Duodenal mucosa (tissue), 2 donors: ENCODE measurements around the gene MSH2.

Experiments used
- H3K27ac ChIP-seq: one replicate; pipeline ENCODE4 v1.7.0; 2013; ENCODE audit warnings: low read depth, low read length
- H3K27me3 ChIP-seq, 2 donors: one replicate each; pipeline ENCODE4 v1.7.0; 2013; ENCODE audit warnings: low read length in 2 of 2, control low read depth in 1 of 2; ENCODE audit not compliant: insufficient read depth in 2 of 2, control insufficient read depth in 1 of 2
- H3K36me3 ChIP-seq, 2 donors: one replicate each; pipeline ENCODE4 v1.7.0; 2013; ENCODE audit warnings: low read length in 2 of 2, control low read depth in 1 of 2; ENCODE audit not compliant: insufficient read depth in 2 of 2, control insufficient read depth in 1 of 2
- H3K4me1 ChIP-seq, 2 donors: one replicate each; pipeline ENCODE4 v1.7.0; 2013; ENCODE audit warnings: low read length in 2 of 2, control low read depth in 1 of 2; ENCODE audit not compliant: insufficient read depth in 2 of 2, control insufficient read depth in 1 of 2
- H3K4me3 ChIP-seq, 2 donors: one replicate each; pipeline ENCODE4 v1.7.0; 2013; ENCODE audit warnings: low read length in 2 of 2, low read depth in 1 of 2
- H3K9ac ChIP-seq, 2 donors: one replicate each; pipeline ENCODE4 v1.7.0; 2013; ENCODE audit warnings: low read length in 2 of 2, low read depth in 1 of 2
- H3K9me3 ChIP-seq, 2 donors: one replicate each; pipeline ENCODE4 v1.7.0; 2013; ENCODE audit warnings: low read length in 2 of 2, control low read depth in 1 of 2; ENCODE audit not compliant: control insufficient read depth in 1 of 2

Gene MSH2

GRCh38 chr2:47513981-47514520 is 111.1 kb downstream of the MSH2 start:
- Histone ChIP-seq H3K9ac (no peak overlapping the region), H3K36me3 (no peaks in the 10 kb centered on the region), H3K4me3 (no peak overlapping the region), H3K4me1 (no peaks in the 10 kb centered on the region), H3K9me3 (no peaks in the 10 kb centered on the region), H3K27me3 (peaks cover 0 to 2% of the 10 kb centered on the region in 2 donors), H3K27ac (no peak overlapping the region)

GRCh38 chr2:47516360-47517104 is 113.6 kb downstream of the MSH2 start:
- no peak overlapping the region for H3K9ac ChIP-seq
- H3K4me3 ChIP-seq = no peak overlapping the region
- H3K9me3 ChIP-seq = no peaks in the 10 kb centered on the region
- H3K27me3 ChIP-seq = peaks cover 0 to 4% of the 10 kb centered on the region in 2 donors
- H3K27ac ChIP-seq = no peak overlapping the region
- H3K4me1 ChIP-seq = peaks cover 4 to 9% of the 10 kb centered on the region in 2 donors
- no peaks in the 10 kb centered on the region for H3K36me3 ChIP-seq

DNA sequence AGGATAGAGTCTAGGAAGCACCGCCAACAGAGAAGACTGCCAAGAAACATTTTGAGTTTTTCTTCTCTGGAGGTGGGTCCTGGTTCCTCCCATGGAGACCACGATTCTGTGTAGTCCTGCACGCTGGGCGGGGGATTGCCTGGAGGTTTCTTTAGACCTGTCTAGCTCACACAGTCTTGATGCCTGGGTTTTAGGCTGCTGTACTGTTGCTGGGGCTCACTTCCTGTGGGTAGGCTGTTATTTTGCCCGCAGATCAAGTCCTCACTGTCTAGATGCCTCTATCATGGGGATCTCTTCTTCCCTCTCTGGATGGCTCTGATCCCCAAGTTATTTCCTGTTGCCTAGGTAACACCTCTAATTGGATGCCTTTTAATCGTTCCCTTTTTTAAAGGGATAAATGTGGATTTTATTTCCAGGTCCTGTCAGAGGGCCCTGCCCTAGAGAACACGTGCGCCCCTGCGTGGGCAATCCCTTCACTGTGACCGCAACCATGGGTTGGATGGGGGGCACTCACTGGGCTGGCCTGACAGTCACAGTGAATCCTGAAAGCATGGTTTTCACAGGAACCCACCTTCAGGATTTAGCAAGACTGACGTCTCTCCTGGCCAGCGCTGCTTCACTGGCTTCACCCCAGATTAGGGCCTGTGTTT is 115.7 kb downstream of the MSH2 start:
- H3K9ac ChIP-seq = no peak overlapping the region
- no peaks in the 10 kb centered on the region for H3K9me3 ChIP-seq
- H3K4me1 ChIP-seq = peaks cover 4 to 9% of the 10 kb centered on the region in 2 donors
- H3K27me3 ChIP-seq = peaks cover 0 to 4% of the 10 kb centered on the region in 2 donors
- no peaks in the 10 kb centered on the region for H3K36me3 ChIP-seq
- no peak overlapping the region for H3K27ac ChIP-seq
- H3K4me3 ChIP-seq = no peak overlapping the region

DNA sequence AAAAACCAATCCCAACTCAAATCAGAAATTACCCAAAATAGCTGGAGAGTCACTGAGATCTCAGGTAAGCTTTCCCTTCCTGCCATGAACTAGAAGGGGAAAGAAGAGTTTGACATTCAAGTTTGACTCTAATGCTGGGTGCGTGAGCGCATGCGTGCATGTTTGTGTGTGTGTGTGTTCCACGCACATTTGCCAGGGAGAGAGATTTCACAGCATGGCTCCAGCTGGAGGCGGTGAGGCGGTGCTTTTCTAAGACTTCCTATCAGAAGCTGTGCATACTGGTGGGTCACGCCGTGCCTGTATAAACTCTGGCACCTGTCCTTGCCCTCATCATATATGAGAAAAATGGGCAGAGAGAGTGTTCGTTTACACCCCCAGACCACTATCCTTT is 116.2 kb downstream of the MSH2 start:
- Histone ChIP-seq H3K9ac (no peak overlapping the region), H3K27ac (no peak overlapping the region), H3K9me3 (no peaks in the 10 kb centered on the region), H3K27me3 (peaks cover 0 to 4% of the 10 kb centered on the region in 2 donors), H3K36me3 (no peaks in the 10 kb centered on the region), H3K4me1 (peaks cover 4 to 9% of the 10 kb centered on the region in 2 donors), H3K4me3 (no peak overlapping the region)

DNA sequence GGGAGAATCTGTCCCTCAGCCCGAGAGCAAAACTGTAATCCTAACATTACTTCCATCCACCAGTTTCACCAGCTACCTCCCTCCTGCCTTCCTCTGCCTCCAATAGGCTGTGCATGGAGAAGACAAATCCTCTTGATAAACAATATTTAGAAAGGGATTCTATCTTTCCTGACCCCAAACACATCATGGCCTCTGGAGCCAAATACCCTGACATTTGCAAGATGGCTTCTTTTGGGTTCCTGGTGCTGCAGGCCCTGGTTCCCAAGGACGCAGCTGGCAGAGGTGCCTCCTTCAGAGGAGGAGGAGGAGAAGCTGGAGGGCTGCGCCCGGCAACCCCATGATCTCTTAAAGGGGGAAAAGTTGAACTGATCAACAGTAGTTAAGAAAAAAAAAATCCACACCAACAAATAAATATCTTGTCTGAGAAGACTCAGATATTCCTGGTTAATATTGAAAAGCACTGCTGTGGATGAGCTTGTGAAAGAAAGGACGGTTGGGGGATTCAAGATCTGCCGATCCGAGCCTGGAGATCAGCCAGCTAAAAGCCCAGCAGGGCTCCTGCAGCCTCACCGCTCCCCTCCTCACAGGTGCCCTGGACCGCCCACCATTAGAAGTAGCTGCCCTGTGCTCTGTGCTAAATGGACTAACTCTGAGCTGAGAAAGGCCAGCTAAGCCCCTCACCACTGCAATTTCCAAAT is 116.8 kb downstream of the MSH2 start:
- Histone ChIP-seq H3K36me3 (no peaks in the 10 kb centered on the region), H3K9me3 (no peaks in the 10 kb centered on the region), H3K9ac (no peak overlapping the region), H3K4me1 (peaks cover 4 to 9% of the 10 kb centered on the region in 2 donors), H3K4me3 (no peak overlapping the region), H3K27ac (no peak overlapping the region), H3K27me3 (peaks cover 0 to 4% of the 10 kb centered on the region in 2 donors)

GRCh38 chr2:47520302-47520630 is 117.3 kb downstream of the MSH2 start:
- H3K27me3 ChIP-seq = peaks cover 0 to 4% of the 10 kb centered on the region in 2 donors
- peak overlapping the region; percentile 46 to 76 for H3K4me3 ChIP-seq
- no peak overlapping the region for H3K9ac ChIP-seq
- H3K36me3 ChIP-seq = no peaks in the 10 kb centered on the region
- no peaks in the 10 kb centered on the region for H3K9me3 ChIP-seq
- H3K27ac ChIP-seq = no peak overlapping the region
- peaks cover 4 to 9% of the 10 kb centered on the region in 2 donors for H3K4me1 ChIP-seq

DNA sequence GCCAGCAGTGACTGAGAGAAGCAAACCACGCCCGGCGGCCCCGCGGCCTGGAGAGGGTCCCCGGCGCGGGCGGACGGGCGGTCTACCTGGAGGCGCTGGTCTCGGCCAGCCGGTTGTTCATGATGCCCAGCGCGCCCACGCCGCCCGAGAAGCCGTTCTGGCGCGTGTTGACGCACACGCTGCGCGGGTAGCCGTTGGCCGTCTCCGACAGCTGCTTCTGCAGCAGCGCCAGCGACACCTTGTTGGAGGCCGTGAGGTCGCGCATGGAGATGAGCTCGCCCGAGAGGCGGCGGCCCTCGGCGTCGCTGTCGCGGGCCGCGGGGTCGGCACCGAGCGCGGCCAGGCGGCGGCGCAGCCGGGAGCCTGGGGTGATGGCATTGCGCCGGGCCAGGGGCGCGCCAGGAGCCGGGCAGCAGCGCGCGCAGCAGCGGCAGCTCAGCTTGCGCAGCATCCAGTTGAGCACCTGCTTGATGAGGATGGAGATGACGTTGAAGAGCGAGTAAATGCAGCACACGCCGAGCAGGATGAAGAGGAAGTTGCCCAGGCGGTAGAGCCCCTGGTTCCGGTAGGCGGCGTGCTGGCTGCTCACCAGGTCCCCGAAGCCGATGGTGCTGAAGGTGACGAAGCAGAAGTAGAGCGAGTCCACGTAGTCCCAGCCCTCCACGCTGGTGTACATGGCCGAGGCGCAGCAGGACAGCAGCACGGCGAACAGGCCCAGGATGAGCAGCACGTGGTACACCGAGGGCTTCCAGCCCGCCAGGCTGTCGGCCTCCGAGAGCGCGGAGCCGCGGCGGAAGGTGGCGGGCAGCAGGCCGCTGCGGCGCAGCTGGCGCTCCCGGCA is 118.1 kb downstream of the MSH2 start:
- H3K9ac ChIP-seq = no peak overlapping the region
- H3K27ac ChIP-seq = no peak overlapping the region
- H3K4me3 ChIP-seq = peak overlapping the region; percentile 62 to 76
- H3K27me3 ChIP-seq = peaks cover 0 to 4% of the 10 kb centered on the region in 2 donors
- H3K4me1 ChIP-seq = peaks cover 4 to 9% of the 10 kb centered on the region in 2 donors
- no peaks in the 10 kb centered on the region for H3K36me3 ChIP-seq
- H3K9me3 ChIP-seq = no peaks in the 10 kb centered on the region

DNA sequence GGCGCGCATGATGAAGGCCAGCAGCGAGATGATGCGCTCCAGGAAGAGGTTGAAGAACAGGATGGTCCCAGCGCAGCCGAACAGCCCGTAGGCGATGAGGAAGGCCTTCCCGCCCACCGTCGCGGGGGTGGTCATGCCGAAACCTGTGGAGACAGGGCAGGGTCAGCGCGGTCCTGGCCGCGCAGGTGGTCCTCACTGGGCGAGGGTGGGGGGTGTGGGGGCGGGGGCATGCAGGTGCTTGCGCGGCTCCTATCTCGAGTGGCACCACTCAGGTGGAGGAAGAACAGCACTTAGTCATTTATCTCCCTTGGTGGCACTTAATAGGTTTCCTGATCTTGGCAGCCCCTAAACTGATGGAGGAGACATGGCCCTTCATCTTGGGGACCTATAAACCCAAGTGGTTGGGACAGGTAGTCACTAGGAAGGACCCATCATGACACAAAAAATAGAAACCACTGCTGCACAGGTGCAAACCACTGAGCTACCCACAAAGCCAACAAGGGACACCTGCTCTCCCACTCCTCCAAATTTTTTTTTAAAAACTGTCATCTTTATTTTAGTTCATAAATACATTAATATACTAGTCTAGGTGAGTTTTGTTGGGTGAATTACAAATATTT is 118.8 kb downstream of the MSH2 start:
- Histone ChIP-seq H3K27me3 (peaks cover 0 to 4% of the 10 kb centered on the region in 2 donors), H3K27ac (no peak overlapping the region), H3K4me1 (peaks cover 4 to 9% of the 10 kb centered on the region in 2 donors), H3K4me3 (peak overlapping the region; percentile 62 to 76), H3K9ac (no peak overlapping the region), H3K9me3 (no peaks in the 10 kb centered on the region), H3K36me3 (no peaks in the 10 kb centered on the region)

- Histone ChIP-seq H3K27me3 (no peaks in the 10 kb centered on the region), H3K9me3 (no peaks in the 10 kb centered on the region), H3K4me1 (peaks cover 4 to 6% of the 10 kb centered on the region in 2 donors), H3K36me3 (no peaks in the 10 kb centered on the region), H3K9ac (no peak overlapping the region), H3K27ac (no peak overlapping the region), H3K4me3 (no peak overlapping the region)
Observed at GRCh38 chr2:47525167-47525566, 122.2 kb downstream of the MSH2 start.
